Colon (tissue), 2 donors: ENCODE data around the gene TCF4.
"Not testable (repeated sequence)": the region's sequence is repeated elsewhere in the genome, so short reads cannot be mapped to it uniquely, and the experiment has no call there.

Source experiments
- FAIRE-seq: peaks from 2 replicates; lab custom pipeline; 2012; peaks lifted over from hg19 to GRCh38; lab: Jason Lieb, UNC
- donor health status: control.
- donor health status: control.

The TCF4 gene

DNA sequence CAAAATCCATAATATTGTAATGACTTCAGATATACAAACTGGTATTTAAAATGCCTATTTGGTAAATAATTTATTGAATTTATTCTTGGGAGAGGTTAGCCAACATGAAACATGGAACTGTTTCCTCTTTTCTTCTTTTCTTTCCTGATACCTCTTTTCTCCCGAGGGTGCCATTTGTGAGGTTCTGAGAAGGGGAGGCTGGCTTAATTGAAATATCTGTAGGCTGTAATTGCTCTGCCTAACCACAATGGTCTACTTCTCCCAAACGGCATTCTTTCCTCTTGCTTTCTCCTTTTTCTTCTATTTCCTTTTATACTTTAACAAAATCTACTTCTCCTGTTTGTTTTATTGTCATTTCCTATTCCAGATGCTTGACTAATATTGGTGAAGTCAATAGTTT, 114.9 kb downstream of the TCF4 start:
- no peak for FAIRE-seq

GRCh38 chr18:55470826-55471225, 117.2 kb downstream of the TCF4 start:
- no peak for FAIRE-seq

GRCh38 chr18:55469134-55469533, 118.9 kb downstream of the TCF4 start:
- FAIRE-seq, result not testable (repeated sequence)

DNA sequence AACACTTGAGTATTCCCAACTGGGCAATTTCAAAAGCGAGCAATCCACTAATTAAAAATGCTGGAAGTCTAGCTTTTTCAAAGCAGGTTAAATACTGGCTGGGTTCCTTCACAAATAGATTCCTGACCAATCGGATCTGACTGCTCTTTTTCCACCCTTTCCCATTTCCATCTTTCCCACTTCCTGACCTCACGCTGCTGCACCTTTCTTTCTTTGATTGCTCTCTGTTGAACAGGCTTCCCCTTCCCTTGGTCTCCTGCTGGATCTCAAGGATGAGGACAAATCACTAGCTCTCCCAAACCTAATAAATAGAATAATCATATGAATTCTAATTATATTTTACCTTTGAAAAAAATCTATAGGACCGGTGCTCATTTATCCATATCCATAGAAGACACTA, 121.2 kb downstream of the TCF4 start:
- no peak for FAIRE-seq

GRCh38 chr18:55465313-55465712, 122.7 kb downstream of the TCF4 start:
- no peak for FAIRE-seq

- FAIRE-seq, result no peak
Observed at GRCh38 chr18:55464581-55464980, 123.4 kb downstream of the TCF4 start.

DNA sequence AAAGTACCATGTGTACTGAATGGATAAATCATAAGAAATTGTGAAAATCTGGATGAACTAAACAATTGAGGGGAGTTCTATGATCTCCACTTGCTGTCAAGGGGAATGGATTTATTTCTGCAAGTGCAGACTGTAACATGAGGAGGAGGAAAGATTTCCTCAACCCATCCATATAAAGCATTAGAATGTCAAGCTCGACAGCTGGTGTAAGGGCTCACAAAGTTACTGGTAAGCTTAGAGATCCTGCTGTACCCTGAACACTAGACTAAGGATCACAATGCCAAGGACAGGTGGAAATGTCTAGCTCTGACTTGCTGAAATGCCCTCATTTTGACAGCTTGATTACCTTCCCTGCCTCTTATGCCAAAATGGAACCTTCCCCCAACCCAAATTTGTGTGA, 125.3 kb downstream of the TCF4 start:
- FAIRE-seq, result no peak

DNA sequence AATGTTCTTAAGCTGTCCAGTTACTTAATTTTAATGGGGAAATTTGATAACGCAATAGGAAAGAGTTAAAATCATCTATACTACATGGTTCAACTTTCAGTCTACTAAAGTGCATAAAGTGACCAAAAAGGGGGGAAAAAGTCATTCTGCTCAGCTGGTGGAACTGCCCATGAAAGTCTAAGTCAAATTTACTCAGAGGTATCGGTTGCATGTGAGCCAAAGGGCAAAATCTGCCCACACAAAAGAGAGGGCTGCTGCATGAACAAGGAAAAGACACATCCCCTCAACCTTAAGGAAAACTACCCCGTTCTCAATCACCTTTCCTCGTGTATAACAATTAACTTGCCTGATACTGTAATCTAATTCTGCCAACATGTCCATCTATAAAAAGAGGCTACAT, 126.1 kb downstream of the TCF4 start:
- FAIRE-seq, result no peak

- FAIRE-seq, result no peak
Observed at GRCh38 chr18:55458456-55459203, 129.4 kb downstream of the TCF4 start.

DNA sequence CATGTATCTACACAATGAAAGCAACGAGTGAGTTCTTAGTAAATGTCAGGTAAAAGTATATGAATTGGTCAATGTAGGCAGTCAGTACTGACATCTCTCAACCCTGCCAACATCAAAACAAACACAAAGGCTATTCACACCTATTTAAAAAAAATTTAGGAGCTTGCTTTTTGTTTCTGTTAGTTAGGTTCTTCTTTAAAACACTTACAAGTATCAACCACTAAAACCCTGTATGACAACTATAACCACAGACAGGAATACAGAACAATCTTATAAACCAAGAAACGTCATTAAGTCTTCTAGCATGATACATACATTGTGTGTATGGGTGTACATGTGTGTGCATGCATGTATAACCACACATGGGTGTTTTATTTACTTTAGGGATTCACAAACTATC, 131.0 kb downstream of the TCF4 start:
- no peak for FAIRE-seq

DNA sequence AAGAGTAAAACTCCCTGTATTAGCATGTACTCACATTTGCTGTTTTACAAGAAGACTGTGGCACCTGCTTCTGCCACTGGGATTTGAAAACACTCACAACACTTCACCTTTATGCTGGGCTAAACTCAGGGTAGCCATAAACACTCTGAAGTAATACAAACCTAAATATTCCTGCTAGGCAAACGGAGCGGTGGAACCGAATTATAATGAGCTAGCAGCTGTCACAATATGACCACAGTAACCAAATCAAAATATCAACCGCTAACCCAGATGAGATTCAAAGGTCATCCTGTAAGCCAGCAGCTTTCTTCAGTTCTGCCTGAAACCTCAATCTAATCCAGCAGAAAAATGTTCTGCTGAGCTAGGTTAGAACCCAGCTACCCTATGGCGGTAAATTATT, 132.1 kb downstream of the TCF4 start:
- no peak for FAIRE-seq

GRCh38 chr18:55453186-55453585, 134.8 kb downstream of the TCF4 start:
- FAIRE-seq, result no peak

DNA sequence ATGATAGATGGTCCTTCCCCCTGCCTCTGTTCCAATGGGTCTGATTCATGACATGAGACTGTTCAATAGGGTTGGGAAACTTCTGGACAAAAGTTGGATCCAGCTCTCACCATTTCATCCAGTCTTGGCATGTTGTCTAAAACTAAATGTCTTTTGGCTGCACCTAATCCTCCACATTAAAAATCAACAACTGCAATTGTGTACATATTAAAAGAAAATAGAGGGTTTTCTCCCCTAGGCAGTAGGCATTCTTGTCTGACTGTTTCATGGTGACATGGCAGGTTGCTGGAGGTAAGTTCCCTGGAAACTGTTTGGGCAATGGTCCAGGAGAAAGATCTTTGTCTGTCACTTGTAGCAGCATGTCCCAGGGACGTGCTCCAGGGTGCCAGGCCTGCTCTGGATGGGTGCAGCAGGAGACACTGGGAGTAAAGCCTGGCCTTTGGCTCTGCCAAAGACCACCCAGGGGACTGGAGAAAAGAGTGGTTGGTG, 135.8 kb downstream of the TCF4 start:
- FAIRE-seq, result no peak

DNA sequence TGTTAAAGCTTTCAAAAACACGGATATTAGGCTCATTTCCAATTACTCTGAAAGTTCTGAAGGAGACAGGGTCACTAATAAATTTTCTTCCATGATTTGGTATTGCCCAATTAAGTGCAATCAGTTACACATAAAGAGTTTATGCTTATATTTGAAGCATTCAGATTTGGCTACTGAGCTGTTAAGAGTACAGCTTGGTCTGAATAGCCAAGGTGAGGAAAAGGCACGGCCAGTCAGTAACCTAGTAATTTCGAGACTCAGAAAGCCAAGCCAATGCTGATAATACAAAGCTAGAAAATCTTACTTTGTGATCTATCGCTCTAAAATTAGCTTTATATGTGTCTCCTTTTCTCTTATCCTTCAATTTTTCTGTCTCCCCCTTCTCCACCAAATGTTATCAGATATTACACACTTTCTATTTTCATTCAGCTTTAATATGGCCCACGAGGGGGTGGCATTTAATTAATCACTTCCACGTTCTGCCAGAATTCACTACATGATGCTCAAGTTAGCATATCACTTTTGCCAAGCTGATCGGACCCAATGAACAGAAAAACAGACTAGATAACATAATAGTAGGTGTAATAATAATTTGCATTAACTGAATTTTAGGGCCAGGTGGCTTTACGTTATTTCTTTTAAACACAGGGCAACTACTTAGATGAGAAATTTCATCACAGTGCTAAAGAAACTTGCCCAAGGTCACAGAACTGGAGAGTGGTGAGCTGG, 138.4 kb downstream of the TCF4 start:
- FAIRE-seq, result no peak

GRCh38 chr18:55448420-55448819, 139.6 kb downstream of the TCF4 start:
- no peak for FAIRE-seq

DNA sequence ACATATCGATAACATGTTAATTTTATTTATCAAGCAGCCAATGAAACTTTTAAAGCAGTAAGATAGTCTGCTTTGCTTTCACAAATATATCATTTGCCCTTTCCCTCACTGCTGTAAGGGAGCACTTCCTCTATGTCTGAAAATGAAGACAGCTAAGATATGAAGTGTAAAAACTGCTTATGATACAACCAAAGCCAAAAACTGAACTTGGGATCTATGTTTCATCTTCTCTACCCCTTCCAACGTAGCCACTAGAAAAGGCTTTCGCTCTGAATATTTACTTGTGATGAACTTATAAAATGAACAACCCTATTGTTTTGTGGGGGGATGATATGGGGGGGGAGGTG, 140.3 kb downstream of the TCF4 start:
- FAIRE-seq, result no peak

GRCh38 chr18:55446996-55447671, 140.9 kb downstream of the TCF4 start:
- no peak for FAIRE-seq

DNA sequence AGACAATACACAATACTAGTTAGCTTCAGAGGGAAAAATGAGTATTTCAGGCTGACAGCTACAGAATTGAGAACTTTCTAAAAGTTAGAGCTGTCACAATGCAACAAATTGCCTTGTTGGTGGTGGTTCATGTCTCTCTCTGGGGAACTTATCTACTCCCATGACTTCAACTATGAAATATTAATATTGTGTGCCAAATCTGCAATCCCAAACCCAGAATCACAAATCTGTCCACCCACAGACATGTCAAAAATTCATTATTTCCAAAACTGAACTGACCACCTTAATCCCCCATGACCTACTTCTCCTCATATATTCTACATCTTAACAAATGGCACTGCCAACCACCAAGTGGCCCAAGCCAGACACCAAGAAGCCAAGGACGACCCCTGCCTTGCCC, 143.5 kb downstream of the TCF4 start:
- no peak for FAIRE-seq

GRCh38 chr18:55443776-55444175, 144.2 kb downstream of the TCF4 start:
- FAIRE-seq, result no peak

DNA sequence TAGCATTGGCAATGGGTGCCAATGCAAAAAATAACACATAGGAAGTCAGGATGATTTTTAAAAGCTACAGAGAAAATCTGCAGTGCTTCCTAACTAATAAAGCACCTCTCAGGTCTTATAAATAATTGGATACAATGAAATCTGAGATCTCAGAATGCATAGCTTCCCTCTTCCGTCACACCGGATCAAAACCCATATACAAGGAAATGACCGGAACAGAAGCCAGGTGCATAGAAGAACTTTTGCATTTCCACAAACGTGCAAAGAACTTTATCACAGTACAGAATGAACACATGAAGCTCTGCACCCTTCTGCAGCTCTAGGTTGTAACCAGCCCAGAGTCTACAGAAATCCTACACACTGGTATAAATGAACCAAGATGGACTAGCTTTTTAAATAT, 145.4 kb downstream of the TCF4 start:
- FAIRE-seq, result no peak

DNA sequence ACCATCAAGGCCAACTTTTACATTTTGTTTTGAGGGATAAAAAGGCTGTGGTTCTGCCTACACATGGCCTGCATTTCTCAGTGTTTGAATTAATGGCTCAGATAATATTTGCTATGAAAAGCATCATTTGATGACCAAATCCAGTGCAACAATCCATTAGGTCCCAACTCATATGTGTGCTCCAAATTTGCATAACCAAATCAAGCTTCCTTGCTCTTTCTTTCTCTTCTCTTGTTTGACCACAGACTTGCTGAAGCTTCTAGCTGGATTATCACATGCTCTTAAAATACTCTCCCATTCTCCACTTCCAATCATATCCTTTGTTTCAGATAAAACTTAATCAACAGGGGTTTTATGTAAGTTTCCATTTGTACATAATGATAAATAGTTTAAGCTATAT, 147.0 kb downstream of the TCF4 start:
- no peak for FAIRE-seq

GRCh38 chr18:55439056-55439455, 148.9 kb downstream of the TCF4 start:
- FAIRE-seq, result no peak

GRCh38 chr18:55435592-55435991, 152.4 kb downstream of the TCF4 start:
- FAIRE-seq, result no peak
